CD14-positive monocyte (primary cell): ENCODE measurements around the gene ENO2. TPM values are rescaled to one million over a fixed set of nuclear protein-coding genes. Genes with fewer than 3 reads are reported as not detected.
A peak's percentile ranks its signal among the peaks of the same experiment; 100 is the strongest.

Experiments used
- DNase-seq, 3 donors: peaks; one replicate each; pipeline ENCODE4 v3.0.0-alpha.2; 2011 to 2022
- H2AFZ ChIP-seq: 2 replicates; pipeline ENCODE4 v1.6.0; 2012; ENCODE audit warnings: mild to moderate bottlenecking, low read depth, low read length, inconsistent platforms; ENCODE audit not compliant: insufficient read depth, poor library complexity, severe bottlenecking
- H3K27ac ChIP-seq, 2 donors: 1 replicate in 1 of 2; 2 replicates in 1 of 2; pipeline ENCODE4 v1.5.1; 2012 to 2013; ENCODE audit warnings: low read length in 2 of 2, control low read depth in 1 of 2, inconsistent platforms in 1 of 2, low read depth in 1 of 2, mild to moderate bottlenecking in 1 of 2
- H3K27me3 ChIP-seq, 2 donors: one replicate each; pipeline versions ENCODE4 v1.6.0 to v1.6.1; 2011 to 2013; ENCODE audit warnings: low read length in 2 of 2; ENCODE audit not compliant: control insufficient read depth in 2 of 2, insufficient read depth in 2 of 2
- H3K36me3 ChIP-seq, 2 donors: replicated peaks in 1 of 2; 1 replicate in 1 of 2; 2 replicates in 1 of 2; pipeline versions ENCODE4 v1.5.1 to v1.6.1; 2012 to 2013; ENCODE audit warnings: low read length in 2 of 2, control low read depth in 1 of 2, inconsistent platforms in 1 of 2, mild to moderate bottlenecking in 1 of 2; ENCODE audit not compliant: insufficient read depth in 2 of 2, control insufficient read depth in 1 of 2
- H3K4me1 ChIP-seq, 2 donors: 1 replicate in 1 of 2; 2 replicates in 1 of 2; pipeline versions ENCODE4 v1.5.1 to v1.6.1; 2012 to 2013; ENCODE audit warnings: low read length in 2 of 2, control low read depth in 1 of 2, inconsistent platforms in 1 of 2, mild to moderate bottlenecking in 1 of 2, moderate library complexity in 1 of 2; ENCODE audit not compliant: insufficient read depth in 2 of 2, control insufficient read depth in 1 of 2
- H3K4me2 ChIP-seq: replicated peaks from 2 replicates; pipeline ENCODE3; 2012; ENCODE audit warnings: low read length, moderate library complexity, mild to moderate bottlenecking; ENCODE audit not compliant: poor library complexity, severe bottlenecking; ENCODE audit errors: extremely low read depth
- H3K4me3 ChIP-seq, 3 experiments: fragments of 200-600 bp in 1 of 3; sonication (generic) in 1 of 3; replicated peaks in 1 of 3; 1 replicate in 2 of 3; 2 replicates in 1 of 3; pipeline ENCODE4 v1.5.1; 2011 to 2013; ENCODE audit warnings: low read length in 3 of 3, mild to moderate bottlenecking in 3 of 3, control low read depth in 2 of 3, low read depth in 2 of 3, inconsistent platforms in 1 of 3, moderate library complexity in 1 of 3
- H3K79me2 ChIP-seq: 2 replicates; pipeline ENCODE4 v1.6.0; 2012; ENCODE audit warnings: mild to moderate bottlenecking, control low read depth, inconsistent platforms, low read length, moderate library complexity; ENCODE audit not compliant: insufficient read depth
- H3K9ac ChIP-seq: 2 replicates; pipeline ENCODE4 v1.6.0; 2017; ENCODE audit warnings: low read length, mild to moderate bottlenecking; ENCODE audit not compliant: insufficient read depth, poor library complexity, severe bottlenecking
- H3K9me3 ChIP-seq, 2 donors: replicated peaks in 1 of 2; 1 replicate in 1 of 2; 2 replicates in 1 of 2; pipeline versions ENCODE4 v1.5.1 to v1.6.1; 2012 to 2013; ENCODE audit warnings: low read length in 2 of 2, control low read depth in 1 of 2; ENCODE audit not compliant: control insufficient read depth in 1 of 2, insufficient read depth in 1 of 2
- H4K20me1 ChIP-seq: 2 replicates; pipeline ENCODE4 v1.6.0; 2012; ENCODE audit warnings: mild to moderate bottlenecking, low read length, control low read depth, moderate library complexity; ENCODE audit not compliant: insufficient read depth
- H3K27ac Mint-ChIP-seq, 7 donors: one replicate each; pipeline ENCODE4 v1.8.0; 2020; ENCODE audit warnings: mild to moderate bottlenecking in 7 of 7, mixed read lengths in 7 of 7, moderate library complexity in 6 of 7, inconsistent platforms in 2 of 7
- H3K27me3 Mint-ChIP-seq, 3 donors: one replicate each; pipeline ENCODE4 v1.8.0; 2021 to 2022; ENCODE audit warnings: low read depth in 3 of 3, mild to moderate bottlenecking in 3 of 3, mixed read lengths in 3 of 3, moderate library complexity in 3 of 3, inconsistent platforms in 1 of 3
- H3K36me3 Mint-ChIP-seq, 2 donors: one replicate each; pipeline ENCODE4 v1.8.0; 2020; ENCODE audit warnings: mixed read lengths in 2 of 2, inconsistent platforms in 1 of 2, mild to moderate bottlenecking in 1 of 2
- H3K4me1 Mint-ChIP-seq: one replicate; pipeline ENCODE4 v1.8.0; 2020; ENCODE audit warnings: mild to moderate bottlenecking, mixed read lengths
- H3K4me3 Mint-ChIP-seq, 2 donors: one replicate each; pipeline ENCODE4 v1.8.0; 2020; ENCODE audit warnings: mild to moderate bottlenecking in 2 of 2, mixed read lengths in 2 of 2, moderate library complexity in 1 of 2
- H3K9me3 Mint-ChIP-seq, 7 donors: one replicate each; pipeline ENCODE4 v1.8.0; 2020 to 2022; ENCODE audit warnings: mixed read lengths in 7 of 7, mild to moderate bottlenecking in 6 of 7, moderate library complexity in 6 of 7, inconsistent platforms in 2 of 7
- CTCF ChIP-seq: fragments of 200-600 bp; IDR thresholded peaks from one replicate; pipeline ENCODE4 v1.8.0; 2022; ENCODE audit warnings: antibody characterized with exemption, mild to moderate bottlenecking
- WGBS: methylation state at CpG from one replicate; pipeline ENCODE4 v1.1.5; 2013; ENCODE audit warnings: missing lambda C conversion rate; ENCODE audit not compliant: insufficient coverage; 5-methylcytosine and 5-hydroxymethylcytosine counted together
- intact Hi-C, 2 donors: fragments of 100-400 bp; cut with micrococcal nuclease; formaldehyde crosslinking; loops; one replicate each; pipeline versions ENCODE4 v1.15.0 to v1.15.1; 2023
- polyA plus RNA-seq, 3 donors: library from polyadenylated mRNA; depleted of rRNA in 1 of 3; unstranded in 2 of 3; stranded (reverse) in 1 of 3; fragments of 300-500 nt in 2 of 3; fragments of >200 nt in 1 of 3; fragmentation: Illumina TruSeq in 2 of 3; gene quantifications; 1 replicate in 2 of 3; 2 replicates in 1 of 3; pipeline ENCODE4 v1.2.3, GENCODE V29; 2012 to 2021

The ENO2 gene
- polyA plus RNA-seq, 3 donors, result 0.09 to 0.43 (median 0.19) TPM

GRCh38 chr12:6932766-6933165 is 18.4 kb downstream of the ENO2 start:
- intact Hi-C loops, result no loop called here
- Histone ChIP-seq H3K79me2 (peaks cover 28% of the 10 kb centered on the region), H3K36me3 (no peaks in the 10 kb centered on the region), H4K20me1 (no peaks in the 10 kb centered on the region), H3K9me3 (no peaks in the 10 kb centered on the region), H3K9ac (no peak overlapping the region), H3K27ac (no peak overlapping the region), H3K4me1 (peaks cover 49 to 52% of the 10 kb centered on the region in 2 donors), H3K27me3 (peaks cover 0 to 15% of the 10 kb centered on the region in 2 donors), H3K4me3 (no peak overlapping the region), H3K4me2 (no peak overlapping the region), H2AFZ (no peak overlapping the region)
- Mint-ChIP-seq H3K27me3 (peaks cover 11 to 27% (median 24%) of the 10 kb centered on the region in 3 donors), H3K36me3 (peaks cover 18 to 27% of the 10 kb centered on the region in 2 donors), H3K27ac (no peak overlapping the region), H3K4me1 (peaks cover 48% of the 10 kb centered on the region), H3K4me3 (no peak overlapping the region), H3K9me3 (peaks cover 0 to 5% (median 0%) of the 10 kb centered on the region in 7 donors)
- no CpG with 5 or more reads among the region's 1 CpG for WGBS
- DNase-seq, result no peak
- TF ChIP-seq CTCF, result no peak

- peaks cover 23% of the 10 kb centered on the region for H3K79me2 ChIP-seq
- peak overlapping the region in 1 of 7 donors; percentile 30 for H3K27ac Mint-ChIP-seq
- H3K27me3 ChIP-seq, result peaks cover 0 to 7% of the 10 kb centered on the region in 2 donors
- no peaks in the 10 kb centered on the region for H3K9me3 ChIP-seq
- H3K9me3 Mint-ChIP-seq, result no peaks in the 10 kb centered on the region
- no peak overlapping the region for H3K9ac ChIP-seq
- H3K27me3 Mint-ChIP-seq, result peaks cover 3 to 18% (median 16%) of the 10 kb centered on the region in 3 donors
- no peak for TF ChIP-seq CTCF
- H3K4me1 ChIP-seq, result peaks cover 45 to 50% of the 10 kb centered on the region in 2 donors
- H3K36me3 ChIP-seq, result no peaks in the 10 kb centered on the region
- H3K4me3 Mint-ChIP-seq, result no peak overlapping the region
- intact Hi-C loops, result no loop called here
- no peak overlapping the region for H3K4me3 ChIP-seq
- H3K27ac ChIP-seq, result no peak overlapping the region
- H3K4me1 Mint-ChIP-seq, result peaks cover 44% of the 10 kb centered on the region
- H2AFZ ChIP-seq, result no peak overlapping the region
- no peak overlapping the region for H3K4me2 ChIP-seq
- no peaks in the 10 kb centered on the region for H4K20me1 ChIP-seq
- H3K36me3 Mint-ChIP-seq, result peaks cover 13 to 22% of the 10 kb centered on the region in 2 donors
- DNase-seq, result no peak
- WGBS, result 89% methylated on average over 4 of the region's 8 CpGs
Observed at GRCh38 chr12:6934110-6934509, 19.7 kb downstream of the ENO2 start.
